GM19395 (cell line): ENCODE measurements around the gene RPL5.
A peak's percentile ranks its signal among the peaks of the same experiment; 100 is the strongest.

ENCODE experiments used
- ATAC-seq: cut with Tn5 transposase; IDR thresholded peaks from one replicate; pipeline ENCODE4 v1.9.1; 2021; ENCODE audit warnings: mild to moderate bottlenecking, moderate library complexity; ENCODE audit not compliant: unreplicated experiment

Gene RPL5

DNA sequence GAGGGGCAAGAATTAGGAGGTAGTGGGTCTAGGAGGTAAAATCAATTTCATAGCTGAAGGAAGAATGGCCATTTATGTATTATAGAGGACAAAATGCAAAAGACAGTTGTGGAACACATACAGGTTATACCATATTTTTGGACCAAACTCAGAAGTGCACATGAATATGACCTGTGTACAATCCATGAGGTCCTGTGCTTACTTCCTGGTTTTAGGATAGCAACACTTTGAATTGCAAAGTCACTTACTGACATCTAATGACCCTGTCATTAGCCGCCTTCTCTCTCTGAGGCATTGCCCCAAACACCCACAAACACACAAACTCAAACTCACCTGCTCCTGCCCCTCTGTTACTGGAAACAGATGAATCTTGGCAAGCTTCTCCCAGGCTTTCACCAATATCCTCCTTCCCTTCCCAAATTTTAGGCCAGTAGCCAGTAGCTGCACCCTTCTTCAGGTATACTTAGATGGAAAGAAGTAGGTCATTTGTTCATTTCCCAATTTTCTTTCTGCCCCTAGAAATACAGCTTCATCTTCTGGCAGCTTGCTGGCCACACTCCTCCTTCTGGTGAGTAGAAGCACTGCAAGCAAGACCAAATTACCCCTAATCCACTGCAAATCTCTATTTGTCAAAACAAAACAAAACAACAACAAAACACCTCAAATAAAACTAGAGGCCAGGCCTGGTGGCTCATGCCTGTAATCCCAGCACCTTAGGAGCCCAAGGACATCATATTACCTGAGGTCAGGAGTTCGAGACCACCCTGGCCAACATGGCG is 13.7 kb upstream of the RPL5 start:
- ATAC-seq = no peak

DNA sequence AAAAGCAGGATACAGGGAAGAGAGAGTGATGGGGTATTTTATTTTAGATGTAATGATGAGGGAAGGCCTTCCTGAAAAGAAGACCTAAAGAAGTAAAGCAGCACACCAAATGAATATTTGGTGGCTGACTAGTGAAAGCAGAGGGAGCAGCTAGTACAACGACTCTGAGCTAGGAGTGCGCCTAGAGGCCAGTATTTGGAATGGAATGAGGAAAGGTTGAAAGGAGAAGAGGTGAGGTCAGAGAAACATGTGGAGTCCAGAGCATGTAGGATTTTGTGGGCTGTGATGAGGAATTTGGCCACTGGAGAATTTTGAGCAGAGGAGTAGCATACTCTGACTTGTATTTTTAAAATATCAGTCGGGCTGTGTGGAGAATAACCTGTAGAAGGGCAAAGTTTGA is 11.8 kb upstream of the RPL5 start:
- no peak for ATAC-seq

DNA sequence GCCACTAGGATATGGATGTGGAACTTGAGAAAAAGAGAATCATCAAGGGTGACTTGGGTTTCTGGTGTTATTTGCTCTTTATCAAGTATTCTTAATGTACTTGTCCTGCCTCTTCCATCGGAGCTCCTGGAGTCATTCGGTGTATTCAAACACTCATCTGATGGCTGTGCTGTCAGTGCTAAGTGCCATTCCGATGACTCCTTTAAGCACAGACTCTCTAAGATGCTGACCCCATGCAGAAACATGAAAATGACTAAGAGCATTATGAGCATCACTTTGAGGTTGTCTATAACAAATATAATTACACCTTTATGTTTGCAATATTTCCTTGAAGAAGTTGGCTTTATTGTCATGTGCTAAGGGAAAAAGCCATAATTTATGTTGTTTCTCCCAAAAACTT is 11.3 kb upstream of the RPL5 start:
- ATAC-seq = no peak

DNA sequence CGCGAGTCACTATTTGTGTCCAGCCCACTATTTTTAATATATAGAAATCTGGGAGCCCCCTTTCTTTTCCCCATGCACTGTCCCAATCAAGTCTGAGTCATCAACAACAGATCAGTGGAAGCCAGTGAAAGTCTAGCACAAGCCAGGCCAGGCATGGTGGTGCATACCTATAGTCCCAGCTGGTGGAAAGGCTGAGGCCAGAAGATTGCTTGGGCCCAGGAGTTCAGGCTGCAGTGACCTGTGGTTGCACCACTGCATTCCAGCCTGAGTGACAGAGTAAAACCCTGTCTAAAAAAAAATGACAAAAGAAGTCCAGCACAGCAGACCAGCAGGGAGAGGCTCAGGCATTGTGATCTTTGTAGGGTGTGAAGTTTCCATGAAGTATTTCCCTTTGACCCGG is 9.0 kb upstream of the RPL5 start:
- ATAC-seq = no peak

DNA sequence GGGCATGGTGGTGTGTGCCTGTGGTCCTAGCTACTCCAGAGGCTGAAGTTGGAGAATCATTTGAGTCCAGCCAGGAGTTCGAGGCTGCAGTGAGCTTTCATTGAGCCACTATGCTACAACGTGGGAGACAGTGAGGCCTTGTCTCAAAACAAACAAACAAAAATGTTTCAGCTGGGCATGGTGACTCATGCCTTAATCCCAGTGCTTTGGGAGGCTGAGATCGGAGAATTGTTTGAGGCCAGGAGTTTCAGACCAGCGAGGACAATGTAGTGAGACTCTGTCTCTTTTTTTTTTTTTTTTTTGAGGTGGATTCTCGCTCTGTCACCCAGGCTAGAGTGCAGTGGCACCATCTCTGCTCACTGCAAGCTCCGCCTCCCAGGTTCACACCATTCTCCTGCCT is 5.0 kb upstream of the RPL5 start:
- ATAC-seq = no peak

DNA sequence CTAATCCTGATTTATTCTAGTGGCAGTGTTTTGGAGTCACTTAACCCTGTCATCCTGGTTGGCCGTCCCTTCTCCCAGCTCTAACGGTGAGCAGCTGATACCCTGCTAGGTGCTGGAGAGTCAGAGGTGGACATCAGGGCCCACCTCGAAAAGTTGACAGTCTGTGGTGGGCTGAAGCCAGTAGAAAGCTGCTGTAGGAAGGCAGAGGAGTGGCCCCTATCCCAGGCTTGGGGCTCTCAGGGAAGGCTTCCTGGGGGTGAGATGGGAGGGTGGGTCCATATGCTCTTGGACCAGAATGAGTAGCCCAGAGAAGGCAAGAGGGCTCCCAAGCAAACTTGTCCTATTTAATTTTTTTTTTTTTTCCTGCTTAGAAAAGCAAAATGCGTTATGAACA is 475 bp upstream of the RPL5 start:
- peak; percentile 2 for ATAC-seq

DNA sequence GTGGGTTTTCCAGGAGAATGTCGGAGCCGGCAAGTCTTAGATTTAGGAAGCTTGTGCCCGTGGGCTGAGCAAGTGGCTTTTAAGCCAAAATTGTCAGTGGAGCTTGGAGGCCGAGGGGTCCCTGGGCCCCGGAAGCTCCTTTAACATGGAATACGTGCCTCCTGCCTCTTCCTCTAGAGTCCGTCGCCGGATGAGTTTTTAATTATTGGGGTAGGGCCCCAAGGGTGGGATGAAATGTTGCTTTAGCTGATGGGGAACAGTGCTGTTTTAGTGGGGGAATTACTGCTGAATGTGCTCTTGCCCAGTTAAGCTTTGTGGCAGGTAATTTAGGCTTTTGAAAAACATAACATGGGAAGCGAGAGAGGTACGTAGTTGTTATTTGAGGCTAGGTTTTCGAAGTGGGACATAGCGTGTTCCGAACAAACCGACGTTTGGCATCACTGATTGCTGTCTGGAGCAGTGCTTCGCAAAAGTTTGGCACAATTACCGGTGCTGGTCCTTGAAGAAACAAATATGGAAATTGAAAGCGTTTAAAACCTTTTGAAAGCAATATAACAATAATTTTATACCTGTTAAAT is 786 bp downstream of the RPL5 start:
- peak; percentile 7 for ATAC-seq

DNA sequence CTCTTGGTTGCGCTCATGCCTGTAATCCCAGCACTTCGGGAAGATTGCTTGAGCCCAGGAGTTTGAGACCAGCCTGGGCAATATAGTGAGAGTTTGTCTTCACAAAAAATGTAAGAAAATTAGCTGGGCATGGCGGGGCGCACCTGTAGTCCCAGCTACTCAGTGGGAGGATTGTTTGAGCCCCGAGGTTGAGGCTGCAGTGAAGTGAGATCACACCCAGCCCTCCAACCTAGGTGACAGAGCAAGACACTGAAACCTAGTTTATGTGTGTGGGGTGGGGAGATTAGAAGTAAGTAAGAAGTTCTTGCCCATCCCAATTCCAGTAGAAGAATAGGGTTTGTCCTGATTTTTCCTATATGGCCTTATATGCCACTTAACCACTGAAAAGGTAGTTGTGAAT is 2.0 kb downstream of the RPL5 start:
- no peak for ATAC-seq

DNA sequence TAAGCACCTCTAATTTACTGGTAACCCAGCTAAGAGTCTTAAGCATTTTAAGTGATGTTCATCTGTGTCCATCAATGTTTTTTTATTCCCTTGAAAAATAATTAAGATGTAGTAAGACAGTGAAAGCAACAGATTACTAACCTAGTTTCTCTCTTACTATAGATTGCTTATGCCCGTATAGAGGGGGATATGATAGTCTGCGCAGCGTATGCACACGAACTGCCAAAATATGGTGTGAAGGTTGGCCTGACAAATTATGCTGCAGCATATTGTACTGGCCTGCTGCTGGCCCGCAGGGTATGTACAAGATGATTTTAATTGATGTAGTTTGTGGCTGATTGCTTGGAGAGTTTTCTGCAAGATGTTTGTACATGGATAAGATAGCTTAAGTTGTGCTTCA is 2.8 kb downstream of the RPL5 start:
- ATAC-seq = no peak

DNA sequence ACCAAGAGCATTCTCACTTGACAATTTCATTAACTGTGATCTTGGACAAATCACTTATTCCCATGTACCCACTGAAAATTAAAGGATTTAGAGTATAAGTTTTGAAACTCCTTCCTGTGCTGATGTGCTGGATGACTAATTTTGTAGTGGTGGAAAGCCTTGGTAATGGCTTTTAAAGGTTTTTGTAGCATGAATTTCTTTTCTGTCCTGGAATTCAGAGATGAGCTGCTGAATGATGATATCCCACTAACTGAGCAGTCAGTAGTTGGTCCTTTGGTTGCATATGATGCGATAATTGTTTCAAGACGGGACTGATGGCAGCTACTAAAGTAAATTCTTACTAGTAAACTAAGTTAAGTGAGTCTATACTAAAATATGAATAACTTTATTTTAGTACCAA is 5.2 kb downstream of the RPL5 start:
- no peak for ATAC-seq

DNA sequence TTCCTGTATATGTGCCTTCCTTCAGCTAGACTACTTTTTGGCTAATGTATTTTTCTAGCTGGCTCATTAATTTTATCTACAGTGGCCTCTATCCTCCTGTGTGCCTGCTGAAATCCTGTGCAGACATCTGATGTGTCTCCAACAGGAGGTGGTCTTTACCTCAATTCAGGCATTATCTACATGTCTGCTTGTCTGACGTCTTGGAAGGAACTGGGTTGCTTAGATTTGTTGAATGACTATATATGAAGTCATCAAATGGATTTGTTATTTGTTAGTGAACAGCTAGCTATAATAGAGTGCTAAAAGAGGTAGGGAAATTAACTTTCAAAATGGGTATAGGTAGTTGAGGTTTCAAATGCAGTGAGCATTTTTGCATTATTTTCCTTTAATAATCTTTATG is 6.7 kb downstream of the RPL5 start:
- ATAC-seq = no peak

DNA sequence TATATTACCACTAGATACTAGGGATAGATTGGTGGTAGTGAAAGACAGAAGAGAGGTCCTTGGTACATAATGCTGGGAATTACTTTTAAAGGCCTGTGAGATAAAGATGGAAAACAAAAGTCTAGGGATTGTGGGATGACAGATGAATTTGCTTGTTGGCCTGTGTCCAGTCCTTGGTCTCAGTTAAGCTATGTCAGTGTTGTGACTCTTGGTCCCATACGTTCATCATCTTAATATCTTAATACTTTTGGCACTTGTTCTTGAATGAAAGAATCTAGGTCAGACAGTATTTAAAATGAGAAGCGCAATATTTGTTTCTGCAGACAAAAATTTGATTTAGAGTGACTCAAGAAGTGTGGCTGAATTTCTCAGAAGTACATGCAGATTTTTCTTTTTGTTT is 7.6 kb downstream of the RPL5 start:
- ATAC-seq = no peak

DNA sequence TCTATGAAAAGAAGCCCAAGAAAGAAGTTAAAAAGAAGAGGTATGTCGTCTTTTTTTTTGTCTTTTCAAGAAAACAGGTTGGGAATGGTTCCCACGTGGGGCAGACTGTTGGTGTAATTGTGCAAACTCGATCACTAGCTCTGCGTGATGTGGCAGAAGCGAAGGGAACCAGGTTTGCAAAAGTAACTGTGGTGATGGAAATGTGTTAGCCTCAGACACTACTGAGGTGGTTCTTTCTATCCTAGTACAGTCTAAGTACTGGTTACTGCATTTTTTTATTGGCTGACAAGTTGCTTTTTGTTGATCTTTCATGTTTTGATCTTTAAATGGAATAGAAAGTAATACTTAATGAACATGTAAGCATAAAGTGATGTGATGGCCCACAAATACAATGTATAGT is 8.8 kb downstream of the RPL5 start:
- no peak for ATAC-seq

DNA sequence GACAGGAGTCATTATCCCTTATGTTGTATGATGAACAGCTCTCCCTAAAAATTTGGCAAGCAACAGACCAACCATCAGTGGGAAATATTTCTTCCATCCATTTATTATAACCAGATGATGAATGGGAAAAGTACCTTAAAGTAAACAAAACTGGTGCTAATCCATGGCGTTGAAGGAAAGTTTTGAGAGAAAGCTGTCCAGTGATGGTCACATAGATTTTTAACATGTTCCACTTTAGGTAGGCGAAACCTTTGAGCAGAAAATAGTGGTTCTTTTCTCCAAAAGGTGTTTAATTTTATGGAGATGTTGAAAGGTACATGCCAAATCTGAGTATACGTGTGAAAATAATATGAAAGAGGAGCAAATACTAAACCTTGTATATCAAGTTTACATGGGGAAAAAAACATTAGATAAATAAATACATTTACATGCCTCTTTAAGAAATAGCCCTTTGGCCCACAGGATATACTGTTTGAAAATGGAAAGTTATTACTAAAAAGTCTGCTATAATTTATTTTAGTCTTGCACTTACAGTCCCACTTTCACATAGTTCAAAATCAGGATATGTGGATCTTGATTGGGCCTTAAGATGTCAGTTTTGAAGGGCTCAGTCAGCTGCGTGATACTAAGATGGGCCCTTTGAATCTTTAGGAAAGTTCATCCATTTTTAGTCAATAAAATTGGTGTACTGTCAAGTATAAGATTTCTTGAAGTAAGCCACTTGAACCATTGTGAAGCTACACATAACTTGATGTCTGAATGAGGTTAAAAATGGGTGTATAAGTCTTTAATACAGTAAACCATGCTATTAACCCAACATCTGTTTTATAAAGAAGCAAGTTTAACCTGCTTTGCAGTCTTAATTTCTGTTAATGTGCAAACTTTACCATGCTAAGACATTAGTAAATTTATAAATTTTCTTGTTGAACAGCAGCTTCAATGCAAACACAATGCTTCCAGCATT is 10.5 kb downstream of the RPL5 start:
- ATAC-seq = no peak

DNA sequence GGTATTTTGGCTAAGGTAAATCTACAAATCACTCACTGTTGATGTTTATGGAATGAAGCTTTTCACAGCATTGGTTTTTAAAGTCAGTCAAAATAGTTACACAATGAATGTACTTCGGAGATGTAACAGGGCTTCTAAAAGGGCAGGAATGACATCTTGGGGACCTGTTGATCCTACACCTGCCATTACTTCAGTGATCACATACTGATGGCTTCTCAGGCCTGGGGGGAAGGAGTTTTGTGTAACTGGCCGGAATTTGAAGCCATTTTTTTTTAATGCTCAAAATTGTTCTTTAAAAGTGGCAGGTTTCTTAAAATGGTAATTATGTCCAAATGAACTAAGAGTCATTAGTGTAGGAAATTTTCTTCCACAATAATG is 11.2 kb downstream of the RPL5 start:
- ATAC-seq = no peak

DNA sequence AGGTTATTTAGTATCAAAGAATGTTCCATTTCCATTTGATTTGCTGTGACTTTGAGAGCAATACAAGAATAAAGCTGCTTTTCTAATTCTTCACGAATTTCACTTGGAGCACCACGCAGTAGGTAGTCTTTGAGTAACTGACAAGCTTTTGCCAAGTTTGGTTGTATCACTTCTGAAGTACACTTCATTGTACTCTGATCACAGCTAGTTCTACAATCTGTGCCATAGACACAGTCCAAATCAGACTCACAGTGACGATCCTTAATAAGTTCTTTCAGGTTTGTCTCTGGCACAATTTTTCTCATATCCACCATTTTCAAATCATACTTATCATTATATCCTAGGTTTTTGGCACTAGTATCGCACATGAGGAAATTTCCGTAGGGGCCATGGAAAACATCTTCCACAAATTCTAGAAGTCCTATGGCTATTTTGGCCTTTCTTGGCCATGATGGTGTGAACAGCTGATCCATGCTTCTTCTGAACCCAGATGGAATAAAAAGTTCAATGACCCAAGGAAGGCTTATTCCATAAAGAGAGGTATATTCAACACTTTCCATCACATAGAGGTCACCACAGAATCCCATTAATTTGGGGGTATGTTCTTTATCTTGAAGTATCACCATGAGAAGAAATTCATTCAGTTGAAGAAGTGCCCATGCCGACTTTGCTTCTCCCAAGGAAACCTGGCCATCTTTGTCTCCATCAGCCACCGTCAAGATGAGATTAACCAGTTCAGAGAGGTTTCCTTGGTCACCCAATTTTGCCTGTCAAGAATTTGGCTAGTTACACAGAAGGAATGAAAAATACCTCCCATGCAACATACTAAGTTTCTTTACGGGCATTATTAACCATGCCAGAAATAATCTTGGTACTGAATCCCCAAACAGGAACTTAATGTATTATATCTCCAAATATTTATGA is 11.9 kb downstream of the RPL5 start:
- no peak for ATAC-seq

DNA sequence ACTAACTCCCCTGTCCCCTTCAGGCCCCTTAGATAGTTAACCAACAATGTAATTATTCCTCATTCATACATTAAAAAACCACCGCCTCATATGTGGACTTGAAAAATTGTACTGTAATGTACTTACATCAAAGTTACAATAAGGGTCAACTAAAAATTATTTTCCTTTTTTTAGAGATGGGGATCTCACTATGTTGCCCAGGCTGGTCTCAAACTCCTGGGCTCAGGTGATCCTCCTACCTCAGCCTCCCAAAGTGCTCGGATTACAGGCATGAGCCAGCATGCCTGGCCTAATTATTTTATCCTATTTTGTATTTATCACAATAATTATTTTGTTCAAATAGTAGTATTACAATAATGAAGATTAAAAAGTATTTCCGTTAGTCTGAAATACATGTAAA is 12.6 kb downstream of the RPL5 start:
- no peak for ATAC-seq

DNA sequence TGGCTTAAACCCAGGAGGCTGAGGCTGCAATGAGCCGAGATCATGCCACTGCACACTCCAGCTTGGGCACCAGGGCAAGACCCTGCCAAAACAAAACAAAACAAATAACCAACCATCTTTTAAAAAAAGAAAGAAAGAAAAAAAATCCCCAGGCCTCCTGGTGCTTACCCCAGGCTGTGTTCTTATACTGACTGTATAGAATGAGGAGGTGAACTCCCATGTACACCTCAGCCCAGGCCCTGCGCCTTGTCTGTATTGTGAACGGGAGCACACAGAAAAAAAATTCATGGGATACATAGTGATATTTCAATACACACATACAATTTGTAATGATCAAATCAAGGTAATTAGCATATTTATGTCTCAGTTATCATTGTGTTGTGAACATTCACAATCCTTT is 14.1 kb downstream of the RPL5 start:
- ATAC-seq = no peak

DNA sequence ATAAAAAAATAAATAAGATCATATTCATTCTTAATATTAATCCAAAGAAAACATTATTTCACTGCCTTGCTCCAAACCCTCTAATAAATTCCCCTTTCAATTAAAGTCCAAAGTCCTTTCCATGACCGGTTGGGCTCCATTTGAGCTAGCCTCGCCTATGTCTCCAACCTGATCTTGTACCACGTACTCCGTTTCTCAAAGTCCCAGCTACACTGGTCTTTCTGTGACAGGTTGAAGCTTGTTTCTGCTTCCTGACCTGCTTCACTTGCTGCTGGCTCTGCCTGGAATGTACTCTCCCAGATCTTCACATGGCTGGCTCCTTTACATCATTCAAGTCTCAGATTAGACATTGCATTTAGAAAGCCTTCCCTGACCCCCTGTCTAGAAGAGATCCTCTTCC is 16.4 kb downstream of the RPL5 start:
- no peak for ATAC-seq

DNA sequence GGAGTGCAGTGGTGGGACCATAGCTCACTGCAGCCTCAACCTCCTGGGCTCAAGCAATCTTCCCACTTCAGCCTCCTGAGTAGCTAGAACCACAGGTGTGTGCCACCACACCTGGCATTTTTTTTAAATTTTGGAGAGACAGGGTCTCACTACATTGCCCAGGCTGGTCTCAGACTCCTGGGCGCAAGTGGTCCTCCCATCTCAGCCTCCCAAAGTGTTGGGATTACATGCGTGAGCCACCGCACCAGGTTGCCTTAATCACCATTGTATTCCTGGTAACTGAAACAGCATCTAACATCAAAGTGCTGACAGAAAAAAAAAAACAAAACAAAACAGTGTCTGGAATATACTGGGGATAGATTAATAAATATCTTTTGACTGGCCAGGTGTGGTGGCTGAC is 18.2 kb downstream of the RPL5 start:
- ATAC-seq = no peak

DNA sequence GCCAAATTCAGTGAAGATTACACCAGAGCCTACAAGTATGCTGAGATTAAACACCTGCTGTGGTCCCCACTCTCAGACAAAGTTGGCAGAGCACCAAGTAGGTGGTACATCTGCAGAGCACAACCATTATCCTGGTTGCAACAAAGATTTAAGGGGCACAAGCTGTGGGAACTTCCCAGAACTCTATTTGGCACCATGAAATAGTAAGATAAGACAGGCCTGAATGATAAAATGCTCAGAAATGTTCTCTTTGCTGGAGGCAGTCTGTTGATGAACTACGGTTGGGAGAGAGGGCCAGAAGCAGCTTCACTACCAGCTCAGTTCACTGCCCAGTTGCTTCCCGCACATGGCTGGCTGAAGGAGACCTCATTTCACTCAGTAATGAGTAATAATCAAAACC is 19.9 kb downstream of the RPL5 start:
- no peak for ATAC-seq
